Type B pancreatic cell (in vitro differentiated cells): ENCODE measurements around the gene TXN2. TPM values are rescaled to one million over a fixed set of nuclear protein-coding genes. Genes with fewer than 3 reads are reported as not detected.
"Not testable (repeated sequence)": the region's sequence is repeated elsewhere in the genome, so short reads cannot be mapped to it uniquely, and the experiment has no call there.

Experiments used
- DNase-seq: peaks from one replicate; pipeline ENCODE4 v3.0.0; 2021; ENCODE audit warnings: mixed read lengths; ENCODE audit not compliant: unreplicated experiment; ENCODE audit errors: extremely low spot score
- H3K27ac Mint-ChIP-seq: 2 replicates; pipeline ENCODE4 v1.8.0; 2021; ENCODE audit warnings: mild to moderate bottlenecking, mixed read lengths
- H3K27me3 Mint-ChIP-seq: 2 replicates; pipeline ENCODE4 v1.8.0; 2021; ENCODE audit warnings: mixed read lengths
- H3K36me3 Mint-ChIP-seq: 2 replicates; pipeline ENCODE4 v1.8.0; 2021; ENCODE audit warnings: mixed read lengths
- H3K4me1 Mint-ChIP-seq: one replicate; pipeline ENCODE4 v1.8.0; 2021; ENCODE audit warnings: mixed read lengths; ENCODE audit not compliant: unreplicated experiment
- H3K4me3 Mint-ChIP-seq: 2 replicates; pipeline ENCODE4 v1.8.0; 2021; ENCODE audit warnings: mild to moderate bottlenecking, mixed read lengths
- H3K9me3 Mint-ChIP-seq: 2 replicates; pipeline ENCODE4 v1.8.0; 2021; ENCODE audit warnings: mixed read lengths
- CTCF ChIP-seq: fragments of 200-600 bp; sonication (generic); conservative IDR thresholded peaks from 2 replicates; pipeline ENCODE4 v1.5.0; 2021; ENCODE audit warnings: antibody characterized with exemption, mild to moderate bottlenecking
- total RNA-seq: library from RNA; stranded (reverse); gene quantifications from 2 replicates; pipeline ENCODE4 v1.2.1, GENCODE V29; 2021; ENCODE audit warnings: low replicate concordance

The TXN2 gene
- total RNA-seq, 1 donor from 2014 or later: 73.4 TPM

- Mint-ChIP-seq H3K27me3 (no peaks in the 10 kb centered on the region), H3K4me1 (peaks cover 15% of the 10 kb centered on the region), H3K4me3 (no peak overlapping the region), H3K27ac (peak overlapping the region; percentile 93), H3K9me3 (no peaks in the 10 kb centered on the region), H3K36me3 (no peaks in the 10 kb centered on the region)
- DNase-seq: no peak
- TF ChIP-seq CTCF: no peak
Measured at GRCh38 chr22:36452250-36452977, 29.0 kb downstream of the TXN2 start.

GRCh38 chr22:36450923-36451322 lies 30.5 kb downstream of the TXN2 start:
- peaks cover 14% of the 10 kb centered on the region for H3K4me1 Mint-ChIP-seq
- not testable (repeated sequence) for DNase-seq, H3K27ac Mint-ChIP-seq, H3K4me3 Mint-ChIP-seq, H3K9me3 Mint-ChIP-seq, H3K36me3 Mint-ChIP-seq, H3K27me3 Mint-ChIP-seq

GRCh38 chr22:36449596-36450175 lies 31.8 kb downstream of the TXN2 start:
- H3K4me3 Mint-ChIP-seq: no peak overlapping the region
- no peak overlapping the region for H3K27ac Mint-ChIP-seq
- no peaks in the 10 kb centered on the region for H3K36me3 Mint-ChIP-seq
- no peak for DNase-seq
- peaks cover 11% of the 10 kb centered on the region for H3K4me1 Mint-ChIP-seq
- no peaks in the 10 kb centered on the region for H3K9me3 Mint-ChIP-seq
- no peak for TF ChIP-seq CTCF
- no peaks in the 10 kb centered on the region for H3K27me3 Mint-ChIP-seq

- Mint-ChIP-seq H3K4me3 (no peak overlapping the region), H3K4me1 (peaks cover 11% of the 10 kb centered on the region), H3K27me3 (no peaks in the 10 kb centered on the region), H3K9me3 (no peaks in the 10 kb centered on the region), H3K27ac (no peak overlapping the region), H3K36me3 (no peaks in the 10 kb centered on the region)
- TF ChIP-seq CTCF: no peak
- no peak for DNase-seq
Measured at GRCh38 chr22:36447632-36448031, 33.8 kb downstream of the TXN2 start.

GRCh38 chr22:36445158-36445668 lies 36.2 kb downstream of the TXN2 start:
- no peak overlapping the region for H3K4me3 Mint-ChIP-seq
- no peaks in the 10 kb centered on the region for H3K9me3 Mint-ChIP-seq
- no peaks in the 10 kb centered on the region for H3K27me3 Mint-ChIP-seq
- peaks cover 11% of the 10 kb centered on the region for H3K4me1 Mint-ChIP-seq
- H3K36me3 Mint-ChIP-seq: no peaks in the 10 kb centered on the region
- no peak overlapping the region for H3K27ac Mint-ChIP-seq
- DNase-seq: no peak
- no peak for TF ChIP-seq CTCF

- Mint-ChIP-seq H3K27me3 (no peaks in the 10 kb centered on the region), H3K4me1 (peaks cover 11% of the 10 kb centered on the region), H3K36me3 (no peaks in the 10 kb centered on the region), H3K27ac (no peak overlapping the region), H3K4me3 (no peak overlapping the region), H3K9me3 (no peaks in the 10 kb centered on the region)
- no peak for TF ChIP-seq CTCF
- no peak for DNase-seq
Measured at GRCh38 chr22:36443198-36443770, 38.2 kb downstream of the TXN2 start.
